Hypothalamus (tissue), 51 donors: ENCODE results near the gene SYT2.

ENCODE experiments used
- DNase-seq, 51 donors: peaks; one replicate each; lab custom pipeline; 2025; lab: John Stamatoyannopoulos, UW

Gene SYT2

GRCh38 chr1:202706851-202707250, 3.4 kb downstream of the SYT2 start:
- DNase-seq, result no peak

- no peak for DNase-seq
These were observed 5.7 kb downstream of the SYT2 start for GRCh38 chr1:202704601-202705000.

- no peak for DNase-seq
These were observed 7.1 kb downstream of the SYT2 start for GRCh38 chr1:202703191-202703590.

- peak in 1 of 51 donors; percentile 7 for DNase-seq
These were observed 8.2 kb downstream of the SYT2 start for GRCh38 chr1:202702088-202702487.

GRCh38 chr1:202701200-202701599, 9.1 kb downstream of the SYT2 start:
- no peak for DNase-seq

- DNase-seq, result no peak
These were observed 10.2 kb downstream of the SYT2 start for GRCh38 chr1:202700061-202700460.

GRCh38 chr1:202698276-202698675, 12.0 kb downstream of the SYT2 start:
- no peak for DNase-seq

GRCh38 chr1:202697038-202697437, 13.2 kb downstream of the SYT2 start:
- DNase-seq, result no peak

- no peak for DNase-seq
These were observed 15.9 kb downstream of the SYT2 start for GRCh38 chr1:202694314-202694713.

GRCh38 chr1:202692959-202693555, 17.2 kb downstream of the SYT2 start:
- peak in 24 of 51 donors; percentile 2 to 62 (median 22) for DNase-seq

- DNase-seq, result no peak
These were observed 18.4 kb downstream of the SYT2 start for GRCh38 chr1:202691816-202692215.

GRCh38 chr1:202689493-202690342, 20.5 kb downstream of the SYT2 start:
- DNase-seq, result no peak

GRCh38 chr1:202689082-202689481, 21.2 kb downstream of the SYT2 start:
- DNase-seq, result no peak

GRCh38 chr1:202688401-202688800, 21.9 kb downstream of the SYT2 start:
- DNase-seq, result peak in 3 of 51 donors; percentile 12 to 44 (median 22)

- DNase-seq, result no peak
These were observed 22.5 kb downstream of the SYT2 start for GRCh38 chr1:202687798-202688197.

GRCh38 chr1:202687370-202687769, 22.9 kb downstream of the SYT2 start:
- no peak for DNase-seq

- DNase-seq, result no peak
These were observed 24.6 kb downstream of the SYT2 start for GRCh38 chr1:202685641-202686040.

- no peak for DNase-seq
These were observed 25.5 kb downstream of the SYT2 start for GRCh38 chr1:202684716-202685115.

- no peak for DNase-seq
These were observed 27.2 kb downstream of the SYT2 start for GRCh38 chr1:202683029-202683428.

GRCh38 chr1:202682477-202682876, 27.8 kb downstream of the SYT2 start:
- DNase-seq, result no peak

- no peak for DNase-seq
These were observed 28.4 kb downstream of the SYT2 start for GRCh38 chr1:202681736-202682420.
